WERI-Rb-1 (cell line): ENCODE data around the gene LMO4.

Experiments used
- DNase-seq: peaks from one replicate; pipeline ENCODE4 v3.0.0-alpha.2; 2020
- H3K27ac ChIP-seq: fragments of 250-450 bp; sonication (Bioruptor Pico); 2 replicates; pipeline ENCODE4 v1.5.1; 2020; ENCODE audit warnings: mild to moderate bottlenecking, moderate library complexity
- H3K27me3 ChIP-seq: fragments of 250-450 bp; sonication (Bioruptor Pico); 2 replicates; pipeline ENCODE4 v1.5.1; 2021; ENCODE audit warnings: mild to moderate bottlenecking, low read depth, moderate library complexity; ENCODE audit not compliant: insufficient read depth, severe bottlenecking
- H3K36me3 ChIP-seq: fragments of 250-450 bp; sonication (Bioruptor Pico); 2 replicates; pipeline ENCODE4 v1.5.1; 2020; ENCODE audit warnings: mild to moderate bottlenecking, moderate library complexity
- H3K4me3 ChIP-seq: 2 replicates; pipeline ENCODE4 v1.5.1; 2011; ENCODE audit warnings: low read depth, mild to moderate bottlenecking, control low read depth, low read length
- H3K9me3 ChIP-seq: fragments of 250-450 bp; sonication (Bioruptor Pico); 2 replicates; pipeline ENCODE4 v1.5.1; 2021; ENCODE audit warnings: mild to moderate bottlenecking, moderate library complexity; ENCODE audit not compliant: severe bottlenecking
- CTCF ChIP-seq: IDR thresholded peaks from 2 replicates; pipeline ENCODE4 v1.5.1; 2011; ENCODE audit warnings: low read depth, mild to moderate bottlenecking, control low read depth, inconsistent platforms, low read length

LMO4 gene

DNA sequence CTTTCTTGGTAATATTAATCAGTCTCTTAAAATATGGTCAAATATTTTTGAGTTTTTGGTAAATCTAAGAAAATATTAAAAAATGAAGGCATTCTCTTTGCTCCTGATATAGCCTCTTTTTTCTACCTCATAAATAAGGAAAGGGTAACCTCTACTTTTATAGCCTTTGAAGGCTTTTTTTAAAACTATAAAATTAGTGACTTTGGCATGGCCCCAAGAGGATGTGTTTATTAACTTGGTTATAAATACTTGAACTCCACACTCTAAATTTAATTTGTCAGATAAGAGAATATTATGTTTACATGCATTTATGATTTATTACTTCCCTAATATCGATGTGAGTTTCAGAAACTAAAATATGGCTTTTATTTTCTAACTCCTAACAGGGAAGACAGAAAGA, 60.3 kb downstream of the LMO4 start:
- no peak for DNase-seq
- no peak overlapping the region for H3K27ac ChIP-seq
- H3K9me3 ChIP-seq: no peaks in the 10 kb centered on the region
- no peaks in the 10 kb centered on the region for H3K36me3 ChIP-seq
- no peak for TF ChIP-seq CTCF
- H3K4me3 ChIP-seq: no peak overlapping the region
- H3K27me3 ChIP-seq: no peaks in the 10 kb centered on the region

GRCh38 chr1:87389546-87389945, 60.9 kb downstream of the LMO4 start:
- no peak for DNase-seq
- H3K4me3 ChIP-seq: no peak overlapping the region
- H3K27ac ChIP-seq: no peak overlapping the region
- no peaks in the 10 kb centered on the region for H3K27me3 ChIP-seq
- H3K9me3 ChIP-seq: no peaks in the 10 kb centered on the region
- TF ChIP-seq CTCF: no peak
- no peaks in the 10 kb centered on the region for H3K36me3 ChIP-seq

- TF ChIP-seq CTCF: no peak
- H3K36me3 ChIP-seq: no peaks in the 10 kb centered on the region
- DNase-seq: no peak
- H3K27me3 ChIP-seq: no peaks in the 10 kb centered on the region
- no peak overlapping the region for H3K4me3 ChIP-seq
- no peaks in the 10 kb centered on the region for H3K9me3 ChIP-seq
- H3K27ac ChIP-seq: no peak overlapping the region
Measured at GRCh38 chr1:87392248-87393192, 63.8 kb downstream of the LMO4 start.

DNA sequence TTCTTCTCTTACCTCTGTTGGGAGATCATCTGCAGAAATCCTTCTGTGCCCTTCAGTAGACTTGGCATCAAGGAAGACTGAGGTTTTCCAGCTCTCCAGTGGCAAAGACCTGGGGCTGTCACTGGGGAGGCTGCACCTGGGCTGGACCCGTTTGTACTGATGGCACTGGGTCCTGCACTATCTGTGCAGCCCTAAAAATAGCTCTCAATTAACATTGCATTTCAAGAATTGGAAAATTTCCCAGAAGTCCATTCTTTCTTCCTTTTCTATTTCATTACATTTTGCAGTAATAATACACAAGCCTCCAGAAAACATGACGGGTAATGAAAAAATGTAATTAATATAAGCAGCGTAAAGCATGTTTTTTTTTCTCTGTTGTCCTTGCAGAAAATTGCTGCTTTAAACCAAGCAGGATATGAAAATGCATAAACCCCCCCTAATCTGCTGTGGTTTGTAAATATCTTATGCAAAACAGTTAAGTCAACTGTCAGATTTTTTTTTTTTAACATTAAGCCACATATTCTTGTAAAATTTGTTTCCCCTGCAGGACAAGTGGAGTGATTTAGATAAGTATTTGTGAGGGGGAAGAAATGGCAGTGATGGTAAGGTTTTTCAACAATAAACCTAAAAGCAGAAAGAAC, 64.9 kb downstream of the LMO4 start:
- Histone ChIP-seq H3K9me3 (no peaks in the 10 kb centered on the region), H3K4me3 (no peak overlapping the region), H3K36me3 (no peaks in the 10 kb centered on the region), H3K27ac (no peak overlapping the region), H3K27me3 (no peaks in the 10 kb centered on the region)
- no peak for DNase-seq
- no peak for TF ChIP-seq CTCF

- H3K27me3 ChIP-seq: no peaks in the 10 kb centered on the region
- no peaks in the 10 kb centered on the region for H3K9me3 ChIP-seq
- TF ChIP-seq CTCF: no peak
- no peaks in the 10 kb centered on the region for H3K36me3 ChIP-seq
- no peak overlapping the region for H3K4me3 ChIP-seq
- no peak overlapping the region for H3K27ac ChIP-seq
- DNase-seq: peak; percentile 27
Measured at GRCh38 chr1:87394513-87394912, 65.8 kb downstream of the LMO4 start.
